Mucosa of stomach (tissue), 1 donor: Measurements from ENCODE around the gene CALCA.
"Not testable (repeated sequence)": the region's sequence is repeated elsewhere in the genome, so short reads cannot be mapped to it uniquely, and the experiment has no call there.

Experiments
- H3K27me3 ChIP-seq: one replicate; pipeline ENCODE4 v1.7.0; 2013; ENCODE audit warnings: mild to moderate bottlenecking, low read length; ENCODE audit not compliant: control insufficient read depth, insufficient read depth
- H3K36me3 ChIP-seq: one replicate; pipeline ENCODE4 v1.7.0; 2013; ENCODE audit warnings: low read length; ENCODE audit not compliant: control insufficient read depth, insufficient read depth
- H3K4me1 ChIP-seq: one replicate; pipeline ENCODE4 v1.7.0; 2013; ENCODE audit warnings: mild to moderate bottlenecking, low read length; ENCODE audit not compliant: control insufficient read depth, insufficient read depth
- H3K4me3 ChIP-seq: one replicate; pipeline ENCODE4 v1.7.0; 2013; ENCODE audit warnings: low read length
- H3K9ac ChIP-seq: one replicate; pipeline ENCODE4 v1.7.0; 2013; ENCODE audit warnings: mild to moderate bottlenecking, low read length, moderate library complexity
- H3K9me3 ChIP-seq: one replicate; pipeline ENCODE4 v1.7.0; 2013; ENCODE audit warnings: mild to moderate bottlenecking, low read length, moderate library complexity; ENCODE audit not compliant: control insufficient read depth
- donor health status: Pancreatic carcinoma.

CALCA gene

GRCh38 chr11:14971865-14972580 is at the start of gene CALCA:
Gene CALCA (minus strand): TSS chr11:14972351. CDS start chr11:14971192, 1,159 bp downstream.
- Histone ChIP-seq H3K9me3 (no peaks in the 10 kb centered on the region), H3K27me3 (peaks cover 77% of the 10 kb centered on the region), H3K4me3 (no peak within 1 kb of the TSS), H3K9ac (no peak within 1 kb of the TSS), H3K36me3 (no peaks in the 10 kb centered on the region), H3K4me1 (peaks cover 24% of the 10 kb centered on the region)

DNA sequence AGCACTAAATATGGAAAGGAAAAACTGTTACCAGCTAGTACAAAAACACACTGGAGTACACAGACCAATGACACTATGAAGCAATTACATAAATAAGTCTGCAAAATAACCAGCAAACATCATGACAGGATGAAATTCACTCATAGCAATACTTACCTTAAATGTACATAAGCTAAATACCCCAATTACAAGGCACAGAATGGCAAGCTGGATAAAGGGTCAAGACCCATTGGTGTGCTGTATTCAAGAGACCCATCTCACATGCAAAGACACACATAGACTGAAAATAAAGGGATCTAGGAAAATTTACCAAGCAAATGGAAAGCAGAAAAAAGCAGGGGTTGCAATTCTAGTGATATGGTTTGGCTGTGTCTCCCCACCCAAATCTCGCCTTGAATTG is 44.0 kb upstream of the CALCA start:
- no peaks in the 10 kb centered on the region for H3K9me3 ChIP-seq

GRCh38 chr11:15011776-15012345 is 39.7 kb upstream of the CALCA start:
- Histone ChIP-seq H3K27me3 (no peaks in the 10 kb centered on the region), H3K4me3 (no peak overlapping the region), H3K4me1 (no peaks in the 10 kb centered on the region), H3K9me3 (no peaks in the 10 kb centered on the region), H3K9ac (no peak overlapping the region), H3K36me3 (no peaks in the 10 kb centered on the region)

More for the DNA sequence above, 44.0 kb upstream of the CALCA start:
- Histone ChIP-seq H3K36me3 (no peaks in the 10 kb centered on the region), H3K4me1 (no peaks in the 10 kb centered on the region), H3K9ac (no peak overlapping the region), H3K4me3 (no peak overlapping the region), H3K27me3 (no peaks in the 10 kb centered on the region)

DNA sequence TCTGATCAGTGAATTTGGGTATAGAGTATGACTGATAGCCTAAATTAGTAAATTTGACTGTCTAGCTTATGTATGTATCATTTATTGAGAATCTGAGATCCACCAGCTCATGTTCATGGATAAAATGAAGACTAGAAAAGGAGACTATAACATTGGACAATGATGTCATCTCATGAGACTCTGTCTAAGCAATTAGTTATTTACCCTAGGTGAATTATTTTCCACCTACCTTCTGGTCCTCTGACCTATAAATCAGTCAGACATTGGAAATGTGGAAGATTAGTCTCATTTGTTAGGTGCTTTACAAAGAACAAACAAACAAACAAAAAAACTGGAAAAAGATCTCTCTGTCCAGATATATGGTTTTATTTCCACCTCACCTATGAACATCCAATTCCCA is 38.7 kb upstream of the CALCA start:
- Histone ChIP-seq H3K9ac (no peak overlapping the region), H3K4me1 (no peaks in the 10 kb centered on the region), H3K27me3 (no peaks in the 10 kb centered on the region), H3K4me3 (no peak overlapping the region), H3K36me3 (no peaks in the 10 kb centered on the region), H3K9me3 (no peaks in the 10 kb centered on the region)

DNA sequence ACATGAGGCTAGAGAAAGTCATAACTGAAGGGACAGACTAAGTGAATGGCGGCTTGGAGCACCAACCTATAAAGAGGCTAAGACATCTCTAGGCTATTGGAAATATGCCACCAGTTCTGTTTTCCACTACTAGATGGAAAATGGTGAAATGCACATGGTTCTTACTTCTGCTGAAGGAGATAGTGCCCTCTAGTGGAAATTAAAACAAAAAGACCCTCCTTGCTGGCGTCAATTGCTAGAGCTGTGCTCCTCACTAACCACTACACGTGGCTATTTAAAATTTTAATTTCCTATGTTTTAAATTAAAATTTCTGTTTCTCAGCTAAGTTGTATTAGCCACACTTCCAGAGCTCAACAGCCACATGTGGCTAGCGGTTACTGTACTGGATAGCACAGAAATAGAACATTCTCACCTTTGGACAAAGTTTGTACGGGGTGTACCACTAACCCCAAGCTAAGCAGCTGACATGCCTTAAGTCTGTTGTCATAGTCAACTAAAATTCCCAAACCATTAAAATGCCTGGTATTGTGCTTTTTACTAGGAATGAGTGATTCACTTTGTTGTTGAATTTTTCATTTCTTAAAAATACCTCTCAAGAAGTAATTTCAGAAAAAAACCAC is 34.1 kb upstream of the CALCA start:
- H3K27me3 ChIP-seq: no peaks in the 10 kb centered on the region
- H3K36me3 ChIP-seq: no peaks in the 10 kb centered on the region
- no peak overlapping the region for H3K9ac ChIP-seq
- H3K9me3 ChIP-seq: no peaks in the 10 kb centered on the region
- H3K4me1 ChIP-seq: no peaks in the 10 kb centered on the region
- H3K4me3 ChIP-seq: no peak overlapping the region

GRCh38 chr11:14988133-14988532 is 16.0 kb upstream of the CALCA start:
- H3K9me3 ChIP-seq, H3K36me3 ChIP-seq, H3K27me3 ChIP-seq, H3K4me3 ChIP-seq, H3K4me1 ChIP-seq, H3K9ac ChIP-seq: not testable (repeated sequence)

GRCh38 chr11:14981507-14981906 is 9.4 kb upstream of the CALCA start:
- H3K36me3 ChIP-seq: no peaks in the 10 kb centered on the region
- H3K27me3 ChIP-seq: peaks cover 6% of the 10 kb centered on the region
- no peak overlapping the region for H3K4me3 ChIP-seq
- H3K4me1 ChIP-seq: no peaks in the 10 kb centered on the region
- no peaks in the 10 kb centered on the region for H3K9me3 ChIP-seq
- no peak overlapping the region for H3K9ac ChIP-seq

DNA sequence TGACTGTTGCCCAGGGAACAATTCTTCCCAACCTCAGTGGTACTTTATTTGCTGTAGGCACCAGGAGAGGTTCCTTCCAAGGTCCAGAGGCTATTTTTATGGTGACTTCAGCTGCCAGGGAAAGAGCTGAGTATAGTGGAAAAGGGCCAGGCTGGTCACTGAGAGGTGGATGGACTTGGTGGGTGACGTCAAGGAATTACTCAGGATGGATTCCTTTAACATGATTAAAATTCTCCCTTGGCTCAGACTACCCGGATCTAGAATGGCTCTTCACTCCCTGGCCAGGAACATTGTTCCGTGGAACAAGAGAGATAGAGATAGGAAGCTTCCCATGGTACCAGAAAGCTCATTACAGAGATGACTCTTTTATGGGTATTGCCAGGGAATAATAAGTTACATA is 8.7 kb upstream of the CALCA start:
- no peak overlapping the region for H3K4me3 ChIP-seq
- H3K9me3 ChIP-seq: no peaks in the 10 kb centered on the region
- no peaks in the 10 kb centered on the region for H3K36me3 ChIP-seq
- no peaks in the 10 kb centered on the region for H3K4me1 ChIP-seq
- peaks cover 12% of the 10 kb centered on the region for H3K27me3 ChIP-seq
- H3K9ac ChIP-seq: no peak overlapping the region

- H3K4me3 ChIP-seq: no peak overlapping the region
- H3K4me1 ChIP-seq: peaks cover 18% of the 10 kb centered on the region
- no peaks in the 10 kb centered on the region for H3K9me3 ChIP-seq
- no peaks in the 10 kb centered on the region for H3K36me3 ChIP-seq
- H3K9ac ChIP-seq: no peak overlapping the region
- peaks cover 48% of the 10 kb centered on the region for H3K27me3 ChIP-seq
These were observed 5.1 kb upstream of the CALCA start for GRCh38 chr11:14977101-14977880.

GRCh38 chr11:14975252-14975587 is 3.1 kb upstream of the CALCA start:
- Histone ChIP-seq H3K4me1 (peaks cover 24% of the 10 kb centered on the region), H3K9me3 (no peaks in the 10 kb centered on the region), H3K27me3 (peaks cover 66% of the 10 kb centered on the region), H3K4me3 (no peak overlapping the region), H3K36me3 (no peaks in the 10 kb centered on the region), H3K9ac (no peak overlapping the region)

DNA sequence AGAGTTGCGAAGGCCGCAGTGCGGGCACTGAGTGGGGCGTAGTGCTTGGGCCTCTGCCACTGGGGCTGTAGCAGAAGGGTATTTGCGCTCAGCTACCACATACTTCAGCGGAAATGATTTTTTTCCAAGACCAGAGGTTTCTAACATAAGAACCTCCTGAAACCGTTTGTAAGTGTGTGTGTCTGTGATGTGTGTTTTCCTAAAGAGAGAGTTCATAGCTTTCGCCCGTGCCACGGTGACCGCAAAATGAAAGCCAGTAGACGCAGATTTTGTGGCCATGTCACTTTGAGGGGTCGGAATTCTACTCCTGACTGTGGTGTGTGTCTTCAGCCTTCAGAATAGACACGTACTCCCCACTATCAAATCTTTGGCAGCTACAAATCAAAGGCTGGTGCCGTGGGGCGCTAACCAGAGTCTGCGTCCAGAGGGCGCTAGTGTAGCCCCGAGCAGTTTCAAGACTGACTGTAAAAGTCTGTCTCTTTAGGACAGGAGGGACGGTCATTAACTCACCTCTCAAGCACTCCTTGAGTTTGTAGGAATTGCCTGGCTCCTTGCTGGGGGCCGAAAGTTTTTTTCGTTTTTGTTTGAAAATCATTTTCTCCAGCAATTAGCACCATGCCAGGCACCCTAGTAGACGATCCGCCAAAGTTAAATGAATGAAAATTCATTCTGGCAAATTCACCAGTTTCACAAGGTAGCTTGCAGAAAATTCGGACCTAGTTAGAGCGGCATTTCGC is 2.5 kb upstream of the CALCA start:
- Histone ChIP-seq H3K9me3 (no peaks in the 10 kb centered on the region), H3K4me1 (peaks cover 24% of the 10 kb centered on the region), H3K4me3 (no peak overlapping the region), H3K9ac (no peak overlapping the region), H3K36me3 (no peaks in the 10 kb centered on the region), H3K27me3 (peaks cover 71% of the 10 kb centered on the region)
